Stimulated activated CD8-positive, alpha-beta memory T cell treated with anti-CD3 and anti-CD28 coated beads, Interleukin-4, amount 100 ng/mL, for 48 hours (primary cell): ENCODE results near the gene CREB3L1.

Source experiments
- DNase-seq: peaks from one replicate; pipeline ENCODE4 v3.0.0-alpha.2; 2020

Gene CREB3L1

GRCh38 chr11:46277622-46278386 lies at the start of gene CREB3L1:
TSS of gene CREB3L1 (plus strand) at chr11:46277662. CDS start at chr11:46278112, 450 bp downstream.
- DNase-seq: no peak

- no peak for DNase-seq
Observed at GRCh38 chr11:46229230-46229629, 48.2 kb upstream of the CREB3L1 start.

- DNase-seq: no peak
Observed at GRCh38 chr11:46234311-46234710, 43.2 kb upstream of the CREB3L1 start.

GRCh38 chr11:46235777-46236688 lies 41.4 kb upstream of the CREB3L1 start:
- no peak for DNase-seq

GRCh38 chr11:46236918-46237247 lies 40.6 kb upstream of the CREB3L1 start:
- no peak for DNase-seq

GRCh38 chr11:46237248-46238077 lies 40.0 kb upstream of the CREB3L1 start:
- peak; percentile 74 for DNase-seq

GRCh38 chr11:46238078-46238966 lies 39.1 kb upstream of the CREB3L1 start:
- peak; percentile 78 for DNase-seq

GRCh38 chr11:46238967-46239800 lies 38.3 kb upstream of the CREB3L1 start:
- peak; percentile 88 for DNase-seq

GRCh38 chr11:46239801-46240061 lies 37.7 kb upstream of the CREB3L1 start:
- DNase-seq: no peak

- DNase-seq: no peak
Observed at GRCh38 chr11:46240371-46240770, 37.1 kb upstream of the CREB3L1 start.

- no peak for DNase-seq
Observed at GRCh38 chr11:46240861-46241260, 36.6 kb upstream of the CREB3L1 start.

- DNase-seq: no peak
Observed at GRCh38 chr11:46242041-46242951, 35.2 kb upstream of the CREB3L1 start.

- DNase-seq: peak; percentile 95
Observed at GRCh38 chr11:46242952-46243795, 34.3 kb upstream of the CREB3L1 start.

- no peak for DNase-seq
Observed at GRCh38 chr11:46243796-46244109, 33.7 kb upstream of the CREB3L1 start.

GRCh38 chr11:46246521-46246920 lies 30.9 kb upstream of the CREB3L1 start:
- no peak for DNase-seq

GRCh38 chr11:46247090-46247489 lies 30.4 kb upstream of the CREB3L1 start:
- DNase-seq: no peak

GRCh38 chr11:46247659-46248058 lies 29.8 kb upstream of the CREB3L1 start:
- DNase-seq: peak; percentile 45

- no peak for DNase-seq
Observed at GRCh38 chr11:46248289-46249102, 29.0 kb upstream of the CREB3L1 start.
